Myocyte (in vitro differentiated cells): ENCODE data around the gene SCTR. TPM values are rescaled to one million over a fixed set of nuclear protein-coding genes. Genes with fewer than 3 reads are reported as not detected.

ENCODE experiments used
- DNase-seq: peaks from one replicate; pipeline ENCODE4 v3.0.0-alpha.2; 2012; ENCODE audit warnings: low read depth
- total RNA-seq: library from RNA; depleted of rRNA; stranded (reverse); fragments of >200 nt; gene quantifications from 2 replicates; pipeline ENCODE4 v1.2.3, GENCODE V29; 2014

The SCTR gene
- total RNA-seq, 1 donor from 2014 or later, result not detected

DNA sequence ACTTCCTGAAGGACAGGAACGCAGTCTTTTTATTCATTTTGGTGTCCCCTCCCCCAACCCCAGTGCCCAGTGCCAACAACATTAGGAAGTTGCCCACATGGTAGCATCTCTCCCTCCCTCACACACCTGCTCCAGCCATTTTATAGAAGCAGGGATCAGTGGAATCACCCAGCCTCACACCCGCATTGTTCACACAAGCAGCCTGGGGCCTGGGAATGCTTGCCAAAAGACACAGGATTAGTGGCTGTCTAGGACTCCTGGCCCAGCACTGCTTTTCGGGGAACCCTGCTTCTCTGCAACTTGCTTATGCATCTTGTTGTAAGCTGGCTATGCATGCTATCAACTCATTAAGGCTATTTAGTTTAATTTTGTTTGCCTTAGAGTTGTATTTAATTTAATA is 74.8 kb downstream of the SCTR start:
- DNase-seq, result no peak

- no peak for DNase-seq
These were observed 75.7 kb downstream of the SCTR start for GRCh38 chr2:119448427-119449141.

DNA sequence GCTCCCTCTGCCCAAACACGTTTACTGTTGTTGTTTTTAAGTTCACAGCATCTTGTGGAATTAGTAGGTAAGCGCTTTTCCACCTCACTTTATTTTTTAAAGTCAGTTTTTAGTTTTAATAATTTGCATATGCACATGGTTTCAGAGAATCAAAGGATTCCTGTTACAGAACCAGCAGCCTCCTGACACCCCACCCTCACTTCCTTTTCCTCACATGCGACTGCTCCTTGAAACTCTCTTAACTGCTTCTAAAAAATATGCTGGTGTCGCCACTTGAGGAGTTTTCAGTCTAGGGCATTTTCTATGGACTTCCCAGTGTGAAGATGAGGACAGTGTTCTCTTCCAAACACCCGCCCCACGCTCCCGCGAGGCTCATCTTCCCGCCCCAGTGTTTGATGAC is 78.2 kb downstream of the SCTR start:
- no peak for DNase-seq

DNA sequence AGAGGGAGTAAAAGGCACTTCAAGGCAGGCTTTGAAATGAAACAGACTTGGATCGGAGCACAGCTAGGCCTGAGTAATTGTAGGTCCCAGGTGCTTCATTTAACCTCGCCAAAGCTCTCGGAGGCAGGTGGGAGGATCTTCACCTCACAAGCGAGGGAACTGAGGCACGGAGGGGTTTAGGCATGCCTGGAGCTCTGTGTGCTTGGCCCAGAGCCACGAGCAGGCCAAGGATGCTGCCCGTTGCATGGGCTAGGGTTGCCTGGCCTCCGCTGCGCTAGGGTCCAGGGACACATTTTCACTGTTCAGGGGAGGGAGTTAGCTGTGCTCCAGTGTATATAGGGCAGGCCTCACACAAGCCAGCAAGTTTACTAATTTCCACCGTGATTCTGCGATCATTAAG is 81.4 kb downstream of the SCTR start:
- DNase-seq, result no peak

GRCh38 chr2:119442226-119442619 is 82.1 kb downstream of the SCTR start:
- no peak for DNase-seq

GRCh38 chr2:119441376-119442225 is 82.7 kb downstream of the SCTR start:
- no peak for DNase-seq

- DNase-seq, result no peak
These were observed 83.4 kb downstream of the SCTR start for GRCh38 chr2:119440873-119441272.

GRCh38 chr2:119440501-119440870 is 83.8 kb downstream of the SCTR start:
- no peak for DNase-seq

DNA sequence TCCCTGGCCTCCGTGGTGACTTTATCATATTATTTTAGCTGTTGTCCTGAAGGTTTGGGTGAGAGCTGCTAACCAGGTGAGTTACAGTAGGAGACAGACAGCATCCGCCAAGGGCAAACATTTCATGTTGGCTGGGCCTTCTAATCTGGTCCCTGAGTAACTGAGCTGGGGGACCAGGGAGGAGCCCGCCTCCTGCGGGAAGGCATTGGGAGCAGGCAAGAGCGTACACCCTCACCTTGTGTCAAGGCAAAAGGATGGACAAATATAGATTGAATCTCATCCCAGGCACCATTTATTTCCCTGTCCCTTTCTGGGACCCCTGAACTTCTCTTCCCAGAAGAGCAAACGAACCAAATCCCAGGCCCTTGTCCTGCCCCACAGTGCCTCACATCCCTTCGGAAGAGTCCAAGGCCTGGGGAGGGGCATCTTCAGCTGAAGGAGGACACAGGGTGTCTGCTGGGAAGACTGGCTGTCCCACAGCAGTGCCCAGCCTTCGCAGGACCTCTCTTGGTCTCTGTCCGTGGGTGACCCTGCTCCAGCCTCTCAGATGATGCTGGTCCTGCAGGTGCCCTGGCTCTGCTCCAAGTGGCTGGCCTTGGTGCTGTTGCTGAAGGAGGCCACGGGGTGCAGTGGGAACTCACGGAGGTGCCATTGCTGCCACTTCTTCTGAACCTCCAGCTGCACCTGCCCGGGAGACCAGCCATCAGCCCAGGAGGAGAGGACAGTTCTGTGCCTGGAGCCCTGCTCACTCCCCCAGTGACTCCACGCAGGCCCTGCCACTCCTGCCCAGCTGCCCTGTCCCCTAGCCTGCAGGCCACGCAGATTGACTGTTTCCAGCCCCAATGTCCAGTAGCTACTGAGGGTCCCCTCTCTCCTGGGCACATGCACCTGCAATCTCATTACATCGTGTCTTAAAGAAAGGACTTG is 84.4 kb downstream of the SCTR start:
- DNase-seq, result no peak

DNA sequence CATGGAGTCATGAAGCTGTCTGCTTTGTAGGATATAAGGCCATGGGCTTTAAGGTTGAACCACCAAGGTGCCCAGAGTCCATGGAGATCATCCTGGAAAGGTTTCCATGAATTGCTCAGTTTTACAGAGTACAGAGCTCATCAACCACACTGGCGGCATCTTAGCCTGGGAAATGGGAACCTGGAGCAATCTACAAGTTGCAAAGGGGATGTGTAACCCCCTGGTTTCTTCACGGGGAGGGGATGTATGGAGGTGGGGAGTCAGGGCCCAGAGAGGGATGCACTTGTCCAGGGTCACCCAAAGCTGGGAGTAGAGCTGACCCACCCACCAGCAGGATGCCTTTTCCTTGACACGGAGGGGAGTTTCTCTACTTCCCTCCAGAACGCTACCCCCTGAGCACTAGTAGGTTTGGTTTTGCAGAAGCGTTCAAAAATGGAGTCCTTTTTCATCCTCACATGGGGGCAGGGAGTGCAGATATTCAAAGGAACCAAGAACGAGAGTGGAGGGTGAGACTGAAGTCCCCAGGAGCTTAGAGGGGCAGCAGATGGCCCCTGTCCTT is 85.5 kb downstream of the SCTR start:
- DNase-seq, result no peak

DNA sequence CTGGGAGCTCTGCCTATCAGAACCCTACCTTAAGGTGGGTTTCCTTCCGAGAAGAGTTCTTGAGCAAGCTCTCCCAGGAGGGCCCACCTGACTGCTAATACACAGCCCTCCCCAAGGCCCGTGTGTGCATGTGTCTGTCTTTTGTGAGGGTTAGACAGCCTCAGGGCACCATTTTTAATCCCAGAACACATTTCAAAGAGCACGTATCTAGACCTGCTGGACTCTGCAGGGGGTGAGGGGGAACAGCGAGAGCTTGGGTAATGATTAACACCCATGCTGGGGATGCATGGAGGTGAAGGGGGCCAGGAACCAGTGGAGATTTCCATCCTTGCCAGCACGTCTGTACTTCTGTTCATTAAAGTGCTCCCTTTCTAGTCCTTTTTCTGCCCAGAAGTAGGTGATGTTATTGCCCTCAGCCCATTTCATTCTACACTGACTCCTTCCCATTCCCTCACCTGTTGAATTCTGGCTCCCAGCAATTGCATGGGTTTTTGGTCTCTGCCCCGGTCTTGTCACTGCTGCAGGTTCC is 86.1 kb downstream of the SCTR start:
- no peak for DNase-seq

GRCh38 chr2:119436993-119437772 is 87.1 kb downstream of the SCTR start:
- no peak for DNase-seq

DNA sequence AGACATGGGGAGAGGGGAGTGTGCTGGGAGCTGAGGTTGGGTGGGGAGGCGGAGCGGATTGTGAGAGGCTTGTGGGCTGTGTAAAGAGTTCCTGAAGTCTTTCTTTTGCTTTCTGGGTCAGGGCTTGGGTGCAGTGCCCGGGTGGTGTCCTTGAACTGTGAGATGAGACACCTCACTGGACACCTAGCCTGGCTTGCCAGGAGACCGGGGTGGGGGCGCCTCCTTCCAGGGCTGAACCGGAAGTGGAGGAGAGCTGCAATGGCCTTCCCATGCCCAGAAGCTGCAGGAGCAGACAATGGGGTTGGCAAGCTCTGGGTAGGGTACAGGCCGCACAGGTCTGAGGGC is 88.4 kb downstream of the SCTR start:
- no peak for DNase-seq

- peak; percentile 22 for DNase-seq
These were observed 89.0 kb downstream of the SCTR start for GRCh38 chr2:119435081-119435952.

- no peak for DNase-seq
These were observed 89.6 kb downstream of the SCTR start for GRCh38 chr2:119434664-119435063.

DNA sequence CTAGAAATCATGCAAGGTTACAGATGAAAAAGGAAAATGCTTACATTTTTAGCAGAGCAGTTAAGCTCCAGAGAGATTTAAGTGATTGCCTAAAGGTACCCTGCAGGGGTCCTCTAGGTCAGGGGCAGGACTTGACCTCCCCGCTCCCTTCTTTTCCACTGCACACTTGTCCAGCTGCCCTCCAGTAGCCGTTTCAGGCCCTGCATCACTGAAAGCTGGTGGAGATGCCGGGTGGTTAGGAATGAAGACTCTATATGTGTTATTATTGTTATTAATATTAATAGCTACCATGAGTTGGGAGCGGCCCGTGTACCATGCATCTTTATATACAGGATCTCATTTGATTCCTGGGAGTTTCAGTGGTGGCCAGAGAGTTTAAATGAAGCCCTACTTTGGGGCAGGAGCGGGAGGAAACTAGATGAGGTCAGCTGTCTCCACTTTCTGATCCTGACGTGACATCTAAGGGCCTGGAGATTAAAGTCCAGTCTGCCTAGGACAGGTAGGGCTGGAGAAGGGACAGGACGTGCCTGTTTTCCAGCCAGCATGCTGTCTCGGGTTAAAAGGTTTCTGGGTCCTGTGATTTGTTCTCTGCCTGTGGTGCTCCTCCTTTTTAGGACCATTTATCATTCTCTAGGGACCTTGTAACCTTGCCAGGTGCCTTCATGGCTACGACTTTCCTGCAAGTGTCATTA is 90.5 kb downstream of the SCTR start:
- DNase-seq, result no peak

- DNase-seq, result no peak
These were observed 91.3 kb downstream of the SCTR start for GRCh38 chr2:119432851-119433522.
